HepG2 (cell line): Measurements from ENCODE around the gene LYPLA2.
"Not testable (repeated sequence)": the region's sequence is repeated elsewhere in the genome, so short reads cannot be mapped to it uniquely, and the experiment has no call there.

ENCODE experiments used
- MEF2D ChIP-seq: sonication (generic); formaldehyde crosslinking; IDR thresholded peaks from 2 replicates; pipeline ENCODE4 v1.5.1; 2020; ENCODE audit warnings: mild to moderate bottlenecking, missing genetic modification reagents
- NR2F1 ChIP-seq, 2 experiments: fragments of 450-650 bp in 1 of 2; formaldehyde crosslinking in 1 of 2; IDR thresholded peaks; 2 replicates each; pipeline versions ENCODE4 v1.5.0 to v1.6.1; 2016 to 2020; ENCODE audit warnings: mild to moderate bottlenecking in 1 of 2, missing compliant biosample characterization in 1 of 2, missing genetic modification reagents in 1 of 2, moderate library complexity in 1 of 2
- ZNF34 ChIP-seq: sonication (generic); formaldehyde crosslinking; IDR thresholded peaks from 2 replicates; pipeline ENCODE4 v1.4.0; 2020; ENCODE audit warnings: mild to moderate bottlenecking, missing genetic modification reagents, borderline replicate concordance
- TF ChIP-seq, protein P1 (sequence below): sonication (generic); formaldehyde crosslinking; IDR thresholded peaks from 2 replicates; pipeline ENCODE4 v1.5.0; 2020; ENCODE audit warnings: mild to moderate bottlenecking, missing genetic modification reagents, moderate library complexity
- TF ChIP-seq, protein P2 (sequence below): sonication (generic); formaldehyde crosslinking; conservative IDR thresholded peaks from 2 replicates; pipeline ENCODE4 v1.4.0; 2020; ENCODE audit warnings: missing genetic modification reagents
- TF ChIP-seq, protein P3 (sequence below), 2 experiments: fragments of 450-650 bp in 1 of 2; sonication (generic) in 1 of 2; formaldehyde crosslinking in 1 of 2; IDR thresholded peaks; 2 replicates each; pipeline versions ENCODE4 v1.6.1 to v1.8.0; 2016 to 2022; ENCODE audit warnings: antibody characterized with exemption in 1 of 2, mild to moderate bottlenecking in 1 of 2, missing genetic modification reagents in 1 of 2
- TF ChIP-seq, protein P4 (sequence below): sonication (generic); formaldehyde crosslinking; IDR thresholded peaks from 2 replicates; pipeline ENCODE4 v1.9.0; 2021; ENCODE audit warnings: missing genetic modification reagents, borderline replicate concordance

DNA sequence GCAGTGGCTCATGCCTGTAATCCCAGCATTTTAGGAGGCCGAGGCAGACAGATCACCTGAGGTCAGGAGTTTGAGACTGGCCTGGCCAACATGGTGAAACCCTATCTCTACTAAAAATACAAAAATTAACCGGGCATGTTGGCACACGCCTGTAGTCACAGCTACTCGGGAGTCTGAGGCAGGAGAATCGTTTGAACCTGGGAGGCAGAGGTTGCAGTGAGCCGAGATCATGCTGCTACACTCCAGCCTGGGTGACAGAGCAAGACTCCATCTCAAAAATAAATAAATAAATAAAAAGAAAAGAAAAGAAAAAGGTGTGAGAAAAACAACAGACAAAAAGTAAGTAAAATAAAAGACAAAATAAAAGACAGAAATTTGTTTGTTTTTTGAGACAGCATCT is 43.2 kb downstream of the LYPLA2 start:
- TF ChIP-seq MEF2D (CRISPR knock-in tag); NR2F1 (CRISPR knock-in tag; IDR thresholded peaks at IDR 0.05); ZNF34: not testable (repeated sequence)
- TF ChIP-seq, protein P1, sequence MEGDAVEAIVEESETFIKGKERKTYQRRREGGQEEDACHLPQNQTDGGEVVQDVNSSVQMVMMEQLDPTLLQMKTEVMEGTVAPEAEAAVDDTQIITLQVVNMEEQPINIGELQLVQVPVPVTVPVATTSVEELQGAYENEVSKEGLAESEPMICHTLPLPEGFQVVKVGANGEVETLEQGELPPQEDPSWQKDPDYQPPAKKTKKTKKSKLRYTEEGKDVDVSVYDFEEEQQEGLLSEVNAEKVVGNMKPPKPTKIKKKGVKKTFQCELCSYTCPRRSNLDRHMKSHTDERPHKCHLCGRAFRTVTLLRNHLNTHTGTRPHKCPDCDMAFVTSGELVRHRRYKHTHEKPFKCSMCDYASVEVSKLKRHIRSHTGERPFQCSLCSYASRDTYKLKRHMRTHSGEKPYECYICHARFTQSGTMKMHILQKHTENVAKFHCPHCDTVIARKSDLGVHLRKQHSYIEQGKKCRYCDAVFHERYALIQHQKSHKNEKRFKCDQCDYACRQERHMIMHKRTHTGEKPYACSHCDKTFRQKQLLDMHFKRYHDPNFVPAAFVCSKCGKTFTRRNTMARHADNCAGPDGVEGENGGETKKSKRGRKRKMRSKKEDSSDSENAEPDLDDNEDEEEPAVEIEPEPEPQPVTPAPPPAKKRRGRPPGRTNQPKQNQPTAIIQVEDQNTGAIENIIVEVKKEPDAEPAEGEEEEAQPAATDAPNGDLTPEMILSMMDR, result not testable (repeated sequence)
- TF ChIP-seq, protein P2, sequence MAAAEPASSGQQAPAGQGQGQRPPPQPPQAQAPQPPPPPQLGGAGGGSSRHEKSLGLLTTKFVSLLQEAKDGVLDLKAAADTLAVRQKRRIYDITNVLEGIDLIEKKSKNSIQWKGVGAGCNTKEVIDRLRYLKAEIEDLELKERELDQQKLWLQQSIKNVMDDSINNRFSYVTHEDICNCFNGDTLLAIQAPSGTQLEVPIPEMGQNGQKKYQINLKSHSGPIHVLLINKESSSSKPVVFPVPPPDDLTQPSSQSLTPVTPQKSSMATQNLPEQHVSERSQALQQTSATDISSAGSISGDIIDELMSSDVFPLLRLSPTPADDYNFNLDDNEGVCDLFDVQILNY, result not testable (repeated sequence)
- TF ChIP-seq, protein P3, sequence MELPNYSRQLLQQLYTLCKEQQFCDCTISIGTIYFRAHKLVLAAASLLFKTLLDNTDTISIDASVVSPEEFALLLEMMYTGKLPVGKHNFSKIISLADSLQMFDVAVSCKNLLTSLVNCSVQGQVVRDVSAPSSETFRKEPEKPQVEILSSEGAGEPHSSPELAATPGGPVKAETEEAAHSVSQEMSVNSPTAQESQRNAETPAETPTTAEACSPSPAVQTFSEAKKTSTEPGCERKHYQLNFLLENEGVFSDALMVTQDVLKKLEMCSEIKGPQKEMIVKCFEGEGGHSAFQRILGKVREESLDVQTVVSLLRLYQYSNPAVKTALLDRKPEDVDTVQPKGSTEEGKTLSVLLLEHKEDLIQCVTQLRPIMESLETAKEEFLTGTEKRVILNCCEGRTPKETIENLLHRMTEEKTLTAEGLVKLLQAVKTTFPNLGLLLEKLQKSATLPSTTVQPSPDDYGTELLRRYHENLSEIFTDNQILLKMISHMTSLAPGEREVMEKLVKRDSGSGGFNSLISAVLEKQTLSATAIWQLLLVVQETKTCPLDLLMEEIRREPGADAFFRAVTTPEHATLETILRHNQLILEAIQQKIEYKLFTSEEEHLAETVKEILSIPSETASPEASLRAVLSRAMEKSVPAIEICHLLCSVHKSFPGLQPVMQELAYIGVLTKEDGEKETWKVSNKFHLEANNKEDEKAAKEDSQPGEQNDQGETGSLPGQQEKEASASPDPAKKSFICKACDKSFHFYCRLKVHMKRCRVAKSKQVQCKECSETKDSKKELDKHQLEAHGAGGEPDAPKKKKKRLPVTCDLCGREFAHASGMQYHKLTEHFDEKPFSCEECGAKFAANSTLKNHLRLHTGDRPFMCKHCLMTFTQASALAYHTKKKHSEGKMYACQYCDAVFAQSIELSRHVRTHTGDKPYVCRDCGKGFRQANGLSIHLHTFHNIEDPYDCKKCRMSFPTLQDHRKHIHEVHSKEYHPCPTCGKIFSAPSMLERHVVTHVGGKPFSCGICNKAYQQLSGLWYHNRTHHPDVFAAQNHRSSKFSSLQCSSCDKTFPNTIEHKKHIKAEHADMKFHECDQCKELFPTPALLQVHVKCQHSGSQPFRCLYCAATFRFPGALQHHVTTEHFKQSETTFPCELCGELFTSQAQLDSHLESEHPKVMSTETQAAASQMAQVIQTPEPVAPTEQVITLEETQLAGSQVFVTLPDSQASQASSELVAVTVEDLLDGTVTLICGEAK (IDR thresholded peaks at IDR 0.05), result not testable (repeated sequence)
- TF ChIP-seq, protein P3 (CRISPR knock-in tag; IDR thresholded peaks at IDR 0.05), result not testable (repeated sequence)
- TF ChIP-seq, protein P4, sequence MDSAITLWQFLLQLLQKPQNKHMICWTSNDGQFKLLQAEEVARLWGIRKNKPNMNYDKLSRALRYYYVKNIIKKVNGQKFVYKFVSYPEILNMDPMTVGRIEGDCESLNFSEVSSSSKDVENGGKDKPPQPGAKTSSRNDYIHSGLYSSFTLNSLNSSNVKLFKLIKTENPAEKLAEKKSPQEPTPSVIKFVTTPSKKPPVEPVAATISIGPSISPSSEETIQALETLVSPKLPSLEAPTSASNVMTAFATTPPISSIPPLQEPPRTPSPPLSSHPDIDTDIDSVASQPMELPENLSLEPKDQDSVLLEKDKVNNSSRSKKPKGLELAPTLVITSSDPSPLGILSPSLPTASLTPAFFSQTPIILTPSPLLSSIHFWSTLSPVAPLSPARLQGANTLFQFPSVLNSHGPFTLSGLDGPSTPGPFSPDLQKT, result not testable (repeated sequence)
